ENCODE data around the gene PLEK.

PLEK gene

DNA sequence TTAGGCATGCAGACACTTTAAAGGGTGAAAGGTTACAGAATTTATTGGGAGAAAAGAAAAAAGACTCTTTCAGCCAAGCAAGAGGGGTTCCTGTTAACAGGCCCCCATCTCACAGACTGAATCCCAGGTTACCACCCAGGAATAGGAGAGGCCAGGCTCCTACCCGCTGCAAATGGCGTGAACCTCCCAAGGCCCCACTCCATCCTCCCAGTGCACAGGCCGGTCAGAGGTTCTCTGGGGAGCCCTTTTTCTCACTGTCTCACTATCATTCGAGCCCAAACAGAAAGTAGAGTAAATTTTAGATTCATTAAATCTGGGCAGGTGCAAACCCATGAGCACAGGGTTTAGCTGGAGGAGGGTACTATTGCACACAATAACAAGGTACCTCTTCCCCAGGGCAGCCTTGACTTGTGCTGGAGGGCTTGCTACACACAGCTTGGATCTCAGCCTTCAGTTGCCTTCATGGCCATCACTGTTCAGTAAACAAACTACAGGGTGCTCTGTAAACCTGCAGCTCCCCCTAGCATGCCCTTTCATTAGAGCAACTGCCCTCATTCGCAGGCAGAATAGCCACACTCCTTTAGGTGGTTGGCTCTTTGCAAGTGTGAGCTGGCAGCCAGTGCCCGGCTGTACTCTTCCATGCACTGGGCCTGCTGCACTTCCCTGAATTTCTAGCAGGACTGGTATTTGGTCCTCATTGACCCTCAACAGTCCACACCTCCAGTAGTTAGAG lies 7.3 kb upstream of the PLEK start:
- Histone ChIP-seq H3K36me3 (ENCODE audit: control insufficient read depth, insufficient read depth, low read length) (no peaks in the 10 kb centered on the region), H3K4me3 (ENCODE audit: low read length) (no peak overlapping the region), H3K4me1 (ENCODE audit: control insufficient read depth, insufficient read depth, low read length) (no peaks in the 10 kb centered on the region), H3K9me3 (ENCODE audit: control insufficient read depth, low read length) (no peaks in the 10 kb centered on the region), H3K27me3 (ENCODE audit: control insufficient read depth, insufficient read depth, low read length) (no peaks in the 10 kb centered on the region), H3K9ac (ENCODE audit: low read length) (no peak overlapping the region)

- Histone ChIP-seq H3K9ac (ENCODE audit: low read length) (no peak overlapping the region), H3K9me3 (ENCODE audit: control insufficient read depth, low read length) (no peaks in the 10 kb centered on the region), H3K4me1 (ENCODE audit: control insufficient read depth, insufficient read depth, low read length) (no peaks in the 10 kb centered on the region), H3K27me3 (ENCODE audit: control insufficient read depth, insufficient read depth, low read length) (no peaks in the 10 kb centered on the region), H3K36me3 (ENCODE audit: control insufficient read depth, insufficient read depth, low read length) (no peaks in the 10 kb centered on the region), H3K4me3 (ENCODE audit: low read length) (no peak overlapping the region)
Measured at GRCh38 chr2:68359889-68360288, 5.2 kb upstream of the PLEK start.

DNA sequence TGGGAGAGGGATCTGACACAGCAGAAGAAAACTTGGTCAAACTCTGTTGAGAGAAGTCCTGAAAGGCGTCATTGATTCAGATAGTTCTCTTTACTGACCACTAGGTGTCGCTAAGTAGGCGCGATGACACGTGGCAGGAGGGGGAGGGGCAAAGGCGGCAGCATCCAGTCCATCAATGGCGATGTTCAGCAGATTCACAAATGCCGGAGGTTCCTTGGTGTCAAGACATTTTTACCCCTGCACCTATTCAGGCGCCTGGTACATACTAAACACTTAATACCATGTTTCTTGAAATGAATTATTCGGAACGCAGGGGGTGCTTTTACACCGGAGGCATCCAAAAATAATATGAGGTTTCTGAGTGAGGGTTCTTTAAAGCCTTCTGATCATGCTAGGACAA lies 3.0 kb upstream of the PLEK start:
- H3K36me3 ChIP-seq (ENCODE audit: control insufficient read depth, insufficient read depth, low read length): no peaks in the 10 kb centered on the region
- no peaks in the 10 kb centered on the region for H3K4me1 ChIP-seq (ENCODE audit: control insufficient read depth, insufficient read depth, low read length)
- H3K9me3 ChIP-seq (ENCODE audit: control insufficient read depth, low read length): no peaks in the 10 kb centered on the region
- H3K4me3 ChIP-seq (ENCODE audit: low read length): no peak overlapping the region
- no peak overlapping the region for H3K9ac ChIP-seq (ENCODE audit: low read length)
- no peaks in the 10 kb centered on the region for H3K27me3 ChIP-seq (ENCODE audit: control insufficient read depth, insufficient read depth, low read length)

DNA sequence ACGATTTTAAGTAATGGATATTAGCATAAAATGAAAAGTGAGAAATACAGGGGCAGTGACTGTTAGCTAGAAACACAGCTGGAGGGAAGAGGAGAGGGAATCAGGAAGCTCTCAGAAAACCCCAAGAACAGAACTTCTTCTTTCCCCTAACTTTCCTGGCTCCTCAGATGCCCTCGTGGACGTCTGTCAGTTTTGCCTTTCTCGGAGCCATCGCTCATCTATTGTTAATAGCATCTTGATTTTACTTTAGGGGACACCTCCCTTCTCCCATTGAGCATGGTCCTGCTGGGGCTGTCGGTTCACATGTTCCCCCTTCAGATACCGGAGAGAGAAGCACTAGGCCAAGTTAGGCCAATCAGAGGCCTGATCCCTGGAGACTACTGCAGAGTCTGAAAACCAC lies 2.3 kb upstream of the PLEK start:
- Histone ChIP-seq H3K27me3 (ENCODE audit: control insufficient read depth, insufficient read depth, low read length) (no peaks in the 10 kb centered on the region), H3K36me3 (ENCODE audit: control insufficient read depth, insufficient read depth, low read length) (no peaks in the 10 kb centered on the region), H3K9ac (ENCODE audit: low read length) (no peak overlapping the region), H3K4me1 (ENCODE audit: control insufficient read depth, insufficient read depth, low read length) (no peaks in the 10 kb centered on the region), H3K4me3 (ENCODE audit: low read length) (no peak overlapping the region), H3K9me3 (ENCODE audit: control insufficient read depth, low read length) (no peaks in the 10 kb centered on the region)

DNA sequence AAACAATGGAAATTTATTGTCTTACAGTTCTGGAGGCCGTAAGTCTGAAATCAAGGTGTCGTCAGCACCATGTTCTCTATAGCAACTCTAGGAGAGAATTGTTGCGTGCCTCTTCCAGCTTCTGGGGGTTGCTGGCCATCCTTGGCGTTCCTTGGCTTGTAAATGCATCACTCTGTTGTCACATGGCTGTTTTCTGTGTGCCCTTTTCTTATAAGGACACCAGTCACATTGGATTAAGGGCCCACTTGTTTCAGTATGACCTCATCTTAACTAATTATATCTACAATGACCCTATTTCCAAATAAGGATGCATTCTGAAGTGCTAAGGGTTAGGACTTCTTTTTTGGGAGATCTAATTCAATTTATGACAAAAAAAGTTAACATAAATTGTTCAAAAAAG lies 1.4 kb upstream of the PLEK start:
- no peaks in the 10 kb centered on the region for H3K4me1 ChIP-seq (ENCODE audit: control insufficient read depth, insufficient read depth, low read length)
- no peaks in the 10 kb centered on the region for H3K9me3 ChIP-seq (ENCODE audit: control insufficient read depth, low read length)
- no peak overlapping the region for H3K9ac ChIP-seq (ENCODE audit: low read length)
- H3K36me3 ChIP-seq (ENCODE audit: control insufficient read depth, insufficient read depth, low read length): no peaks in the 10 kb centered on the region
- H3K27me3 ChIP-seq (ENCODE audit: control insufficient read depth, insufficient read depth, low read length): no peaks in the 10 kb centered on the region
- H3K4me3 ChIP-seq (ENCODE audit: low read length): no peak overlapping the region

GRCh38 chr2:68366083-68366560 lies 1.0 kb downstream of the PLEK start:
- H3K4me3 ChIP-seq (ENCODE audit: low read length): no peak overlapping the region

GRCh38 chr2:68367953-68368653 lies 3.0 kb downstream of the PLEK start:
- Histone ChIP-seq H3K27me3 (ENCODE audit: control insufficient read depth, insufficient read depth, low read length) (no peaks in the 10 kb centered on the region), H3K4me1 (ENCODE audit: control insufficient read depth, insufficient read depth, low read length) (no peaks in the 10 kb centered on the region), H3K4me3 (ENCODE audit: low read length) (no peak overlapping the region), H3K9ac (ENCODE audit: low read length) (no peak overlapping the region), H3K36me3 (ENCODE audit: control insufficient read depth, insufficient read depth, low read length) (no peaks in the 10 kb centered on the region), H3K9me3 (ENCODE audit: control insufficient read depth, low read length) (no peaks in the 10 kb centered on the region)

More at GRCh38 chr2:68366083-68366560, 1.0 kb downstream of the PLEK start:
- H3K36me3 ChIP-seq (ENCODE audit: control insufficient read depth, insufficient read depth, low read length): no peaks in the 10 kb centered on the region
- H3K27me3 ChIP-seq (ENCODE audit: control insufficient read depth, insufficient read depth, low read length): no peaks in the 10 kb centered on the region
- H3K9ac ChIP-seq (ENCODE audit: low read length): no peak overlapping the region
- H3K4me1 ChIP-seq (ENCODE audit: control insufficient read depth, insufficient read depth, low read length): no peaks in the 10 kb centered on the region
- H3K9me3 ChIP-seq (ENCODE audit: control insufficient read depth, low read length): no peaks in the 10 kb centered on the region

- Histone ChIP-seq H3K4me1 (ENCODE audit: control insufficient read depth, insufficient read depth, low read length) (no peaks in the 10 kb centered on the region), H3K36me3 (ENCODE audit: control insufficient read depth, insufficient read depth, low read length) (no peaks in the 10 kb centered on the region), H3K9me3 (ENCODE audit: control insufficient read depth, low read length) (no peaks in the 10 kb centered on the region), H3K27me3 (ENCODE audit: control insufficient read depth, insufficient read depth, low read length) (no peaks in the 10 kb centered on the region), H3K9ac (ENCODE audit: low read length) (no peak overlapping the region), H3K4me3 (ENCODE audit: low read length) (no peak overlapping the region)
Measured at GRCh38 chr2:68368654-68369336, 3.7 kb downstream of the PLEK start.

DNA sequence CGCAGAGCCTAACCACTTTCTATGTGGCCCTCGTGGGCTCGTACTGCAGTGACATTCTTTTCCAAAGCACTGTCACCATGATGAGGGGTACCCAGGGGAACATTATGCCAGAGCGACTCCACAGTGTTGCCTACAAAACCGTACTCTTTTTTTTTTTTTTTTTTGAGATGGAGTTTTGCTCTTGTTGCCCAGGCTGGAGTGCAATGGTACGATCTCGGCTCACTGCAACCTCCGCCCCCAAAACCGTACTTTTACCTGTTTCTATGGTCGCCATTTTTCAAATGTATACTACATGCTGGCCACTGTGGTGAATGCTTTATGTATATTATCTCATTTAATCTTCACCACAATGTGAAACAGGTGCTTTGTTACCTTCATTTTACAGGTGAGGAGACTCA lies 4.3 kb downstream of the PLEK start:
- Histone ChIP-seq H3K4me3 (ENCODE audit: low read length) (no peak overlapping the region), H3K4me1 (ENCODE audit: control insufficient read depth, insufficient read depth, low read length) (no peaks in the 10 kb centered on the region), H3K27me3 (ENCODE audit: control insufficient read depth, insufficient read depth, low read length) (no peaks in the 10 kb centered on the region), H3K9ac (ENCODE audit: low read length) (no peak overlapping the region), H3K36me3 (ENCODE audit: control insufficient read depth, insufficient read depth, low read length) (no peaks in the 10 kb centered on the region), H3K9me3 (ENCODE audit: control insufficient read depth, low read length) (no peaks in the 10 kb centered on the region)

DNA sequence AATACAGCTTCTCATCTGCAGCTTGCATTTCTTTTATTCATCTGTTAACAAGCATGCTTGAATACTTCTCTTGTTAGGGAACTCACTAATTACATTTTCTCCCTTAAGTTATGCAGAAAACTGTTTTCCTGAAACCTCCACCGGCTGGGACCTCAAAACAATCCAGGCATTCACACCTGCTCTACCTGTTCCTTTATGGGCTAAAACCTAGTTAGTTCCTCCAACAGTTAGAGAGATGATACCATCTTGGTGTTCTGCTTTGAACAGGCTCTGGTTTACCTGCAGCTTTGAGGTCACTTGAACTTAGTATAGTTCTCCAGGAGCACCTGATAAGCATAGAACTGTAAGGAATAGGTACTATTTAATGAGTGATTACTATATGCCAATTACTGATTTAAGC lies 6.1 kb downstream of the PLEK start:
- no peak overlapping the region for H3K4me3 ChIP-seq (ENCODE audit: low read length)
- no peak overlapping the region for H3K9ac ChIP-seq (ENCODE audit: low read length)
- H3K27me3 ChIP-seq (ENCODE audit: control insufficient read depth, insufficient read depth, low read length): no peaks in the 10 kb centered on the region
- H3K36me3 ChIP-seq (ENCODE audit: control insufficient read depth, insufficient read depth, low read length): no peaks in the 10 kb centered on the region
- H3K9me3 ChIP-seq (ENCODE audit: control insufficient read depth, low read length): no peaks in the 10 kb centered on the region
- H3K4me1 ChIP-seq (ENCODE audit: control insufficient read depth, insufficient read depth, low read length): no peaks in the 10 kb centered on the region

DNA sequence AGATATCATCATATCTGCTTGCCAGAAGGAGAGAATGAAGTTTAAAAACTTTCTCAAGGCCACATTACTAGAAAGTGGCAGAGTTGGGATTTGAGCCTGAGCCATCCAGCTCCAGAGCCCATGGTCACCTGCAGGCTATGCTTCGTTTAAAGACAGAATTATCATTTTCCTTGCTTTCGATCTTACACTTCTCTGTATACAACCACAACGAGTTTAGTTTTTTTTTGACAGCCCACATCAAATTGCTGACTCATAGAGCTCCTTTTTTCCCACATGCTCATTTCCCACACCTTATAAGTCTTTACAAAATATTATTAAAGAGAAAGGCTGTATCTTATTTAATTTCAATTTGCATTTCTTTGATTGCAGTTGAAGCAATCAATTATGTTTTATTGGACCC lies 6.5 kb downstream of the PLEK start:
- Histone ChIP-seq H3K4me3 (ENCODE audit: low read length) (no peak overlapping the region), H3K4me1 (ENCODE audit: control insufficient read depth, insufficient read depth, low read length) (no peaks in the 10 kb centered on the region), H3K36me3 (ENCODE audit: control insufficient read depth, insufficient read depth, low read length) (no peaks in the 10 kb centered on the region), H3K27me3 (ENCODE audit: control insufficient read depth, insufficient read depth, low read length) (no peaks in the 10 kb centered on the region), H3K9ac (ENCODE audit: low read length) (no peak overlapping the region), H3K9me3 (ENCODE audit: control insufficient read depth, low read length) (no peaks in the 10 kb centered on the region)

DNA sequence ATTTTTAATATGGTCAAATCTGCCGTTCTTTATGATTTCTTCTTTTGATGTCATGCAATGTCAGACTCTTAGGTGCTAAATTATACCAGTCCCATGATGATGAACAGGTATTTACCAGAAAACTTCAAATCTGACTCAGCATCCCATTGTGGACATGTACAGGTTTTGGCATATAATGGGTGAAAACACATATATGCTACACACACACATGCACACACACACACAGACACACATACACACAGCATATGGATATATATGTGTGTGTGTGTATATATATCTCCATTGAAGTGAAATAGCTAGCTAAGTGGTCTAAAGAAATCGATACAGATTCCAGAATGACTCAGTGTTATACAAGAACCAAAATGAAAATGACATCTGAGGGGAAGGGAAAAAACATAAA lies 7.4 kb downstream of the PLEK start:
- no peak overlapping the region for H3K4me3 ChIP-seq (ENCODE audit: low read length)
- H3K36me3 ChIP-seq (ENCODE audit: control insufficient read depth, insufficient read depth, low read length): no peaks in the 10 kb centered on the region
- H3K27me3 ChIP-seq (ENCODE audit: control insufficient read depth, insufficient read depth, low read length): no peaks in the 10 kb centered on the region
- H3K9me3 ChIP-seq (ENCODE audit: control insufficient read depth, low read length): no peaks in the 10 kb centered on the region
- no peaks in the 10 kb centered on the region for H3K4me1 ChIP-seq (ENCODE audit: control insufficient read depth, insufficient read depth, low read length)
- H3K9ac ChIP-seq (ENCODE audit: low read length): no peak overlapping the region

Data from mucosa of stomach (tissue), 1 donor.